HepG2 (cell line): ENCODE data around the gene TUBG1. TPM values are rescaled to one million over a fixed set of nuclear protein-coding genes. Genes with fewer than 3 reads are reported as not detected.
A peak's percentile ranks its signal among the peaks of the same experiment; 100 is the strongest.

Experiments
- ARNT2 ChIP-seq: sonication (generic); formaldehyde crosslinking; IDR thresholded peaks from 2 replicates; pipeline ENCODE4 v1.8.0; 2022; ENCODE audit warnings: mild to moderate bottlenecking, low read depth, missing genetic modification reagents, moderate library complexity
- ATF1 ChIP-seq: IDR thresholded peaks from 2 replicates; pipeline ENCODE4 v1.6.1; 2016; ENCODE audit warnings: mild to moderate bottlenecking, control low read depth
- CBFB ChIP-seq: sonication (generic); formaldehyde crosslinking; IDR thresholded peaks from 2 replicates; pipeline ENCODE4 v1.4.0; 2020; ENCODE audit warnings: missing genetic modification reagents
- FOXM1 ChIP-seq: sonication (generic); formaldehyde crosslinking; IDR thresholded peaks from 2 replicates; pipeline ENCODE4 v1.5.0; 2020; ENCODE audit warnings: missing genetic modification reagents
- FOXP4 ChIP-seq: sonication (generic); formaldehyde crosslinking; IDR thresholded peaks from 2 replicates; pipeline ENCODE4 v1.4.0; 2020; ENCODE audit warnings: missing genetic modification reagents
- IRF2 ChIP-seq: IDR thresholded peaks from 2 replicates; pipeline ENCODE4 v1.6.1; 2018; ENCODE audit warnings: missing genetic modification reagents, missing compliant biosample characterization
- MLX ChIP-seq: IDR thresholded peaks from 2 replicates; pipeline ENCODE4 v1.6.1; 2016
- NFKBIZ ChIP-seq: IDR thresholded peaks from 2 replicates; pipeline ENCODE4 v1.6.1; 2018; ENCODE audit warnings: missing genetic modification reagents, missing compliant biosample characterization
- NKX3-1 ChIP-seq: sonication (generic); formaldehyde crosslinking; IDR thresholded peaks from 2 replicates; pipeline ENCODE4 v1.5.0; 2020; ENCODE audit warnings: missing genetic modification reagents
- RARG ChIP-seq: sonication (generic); formaldehyde crosslinking; IDR thresholded peaks from 2 replicates; pipeline ENCODE4 v1.4.0; 2020; ENCODE audit warnings: low read depth, mild to moderate bottlenecking, missing genetic modification reagents
- RFX1 ChIP-seq: fragments of 450-650 bp; IDR thresholded peaks from 2 replicates; pipeline ENCODE4 v1.6.1; 2017
- RFX3 ChIP-seq: IDR thresholded peaks from 2 replicates; pipeline ENCODE4 v1.6.1; 2016; ENCODE audit warnings: missing biosample characterization, missing genetic modification reagents
- SATB2 ChIP-seq: sonication (generic); formaldehyde crosslinking; IDR thresholded peaks from 2 replicates; pipeline ENCODE4 v1.5.0; 2020; ENCODE audit warnings: missing genetic modification reagents
- SNRNP70 ChIP-seq: fragments of 200-400 bp; formaldehyde crosslinking; IDR thresholded peaks from 2 replicates; pipeline ENCODE4 v1.6.1; 2017; ENCODE audit warnings: mild to moderate bottlenecking, low read depth, low read length, moderate library complexity
- SRY ChIP-seq: sonication (generic); formaldehyde crosslinking; IDR thresholded peaks from 2 replicates; pipeline ENCODE4 v1.8.0; 2022; ENCODE audit warnings: mild to moderate bottlenecking, missing genetic modification reagents
- ZFP1 ChIP-seq: IDR thresholded peaks from 2 replicates; pipeline ENCODE4 v1.6.1; 2016
- ZNF121 ChIP-seq: sonication (generic); formaldehyde crosslinking; IDR thresholded peaks from 2 replicates; pipeline ENCODE4 v1.5.0; 2020; ENCODE audit warnings: mild to moderate bottlenecking, missing genetic modification reagents
- ZNF558 ChIP-seq: sonication (generic); formaldehyde crosslinking; IDR thresholded peaks from 2 replicates; pipeline ENCODE4 v1.9.0; 2022; ENCODE audit warnings: mild to moderate bottlenecking, missing genetic modification reagents, borderline replicate concordance
- polyA plus RNA-seq, 8 experiments: library from polyadenylated mRNA; depleted of rRNA in 3 of 8; stranded (reverse) in 7 of 8; unstranded in 1 of 8; fragments of >200 nt; fragmentation: Illumina TruSeq in 4 of 8; extraction: Trizol in 4 of 8; gene quantifications; 2 replicates each; pipeline versions ENCODE4 v1.2.1 to v1.2.3, GENCODE V29; 2011 to 2016; ENCODE audit warnings: low read depth in 4 of 8, missing spikeins in 1 of 8, mixed read lengths in 1 of 8; ENCODE audit not compliant: insufficient read depth in 1 of 8
- total RNA-seq, 5 experiments: library from RNA; depleted of rRNA; stranded (reverse); fragments of >200 nt; fragmentation: Illumina TruSeq; extraction: Trizol; gene quantifications; 2 replicates each; pipeline ENCODE4 v1.2.3, GENCODE V29; 2016; ENCODE audit warnings: low read depth in 1 of 5
- TF ChIP-seq, protein P1 (sequence below): sonication (generic); formaldehyde crosslinking; IDR thresholded peaks from 2 replicates; pipeline ENCODE4 v1.8.1; 2023; ENCODE audit warnings: mild to moderate bottlenecking, missing genetic modification reagents
- TF ChIP-seq, protein P2 (sequence below): fragments of 450-650 bp; IDR thresholded peaks from 2 replicates; pipeline ENCODE4 v1.6.1; 2017; ENCODE audit warnings: mild to moderate bottlenecking
- TF ChIP-seq, protein P3 (sequence below): sonication (generic); formaldehyde crosslinking; IDR thresholded peaks from 2 replicates; pipeline ENCODE4 v1.4.0; 2020; ENCODE audit warnings: missing genetic modification reagents

The TUBG1 gene
- total and polyA plus RNA-seq, 2 of the 13 experiments (the other 11 are each of a cell fraction or from before 2014, with no cell fraction given): 74.1 to 137 TPM

- TF ChIP-seq, protein P1, sequence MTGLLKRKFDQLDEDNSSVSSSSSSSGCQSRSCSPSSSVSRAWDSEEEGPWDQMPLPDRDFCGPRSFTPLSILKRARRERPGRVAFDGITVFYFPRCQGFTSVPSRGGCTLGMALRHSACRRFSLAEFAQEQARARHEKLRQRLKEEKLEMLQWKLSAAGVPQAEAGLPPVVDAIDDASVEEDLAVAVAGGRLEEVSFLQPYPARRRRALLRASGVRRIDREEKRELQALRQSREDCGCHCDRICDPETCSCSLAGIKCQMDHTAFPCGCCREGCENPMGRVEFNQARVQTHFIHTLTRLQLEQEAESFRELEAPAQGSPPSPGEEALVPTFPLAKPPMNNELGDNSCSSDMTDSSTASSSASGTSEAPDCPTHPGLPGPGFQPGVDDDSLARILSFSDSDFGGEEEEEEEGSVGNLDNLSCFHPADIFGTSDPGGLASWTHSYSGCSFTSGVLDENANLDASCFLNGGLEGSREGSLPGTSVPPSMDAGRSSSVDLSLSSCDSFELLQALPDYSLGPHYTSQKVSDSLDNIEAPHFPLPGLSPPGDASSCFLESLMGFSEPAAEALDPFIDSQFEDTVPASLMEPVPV (CRISPR knock-in tag): peak; percentile 88
- no peak for TF ChIP-seq RARG (CRISPR knock-in tag)
- TF ChIP-seq ZNF121: no peak
- peak; percentile 72 for TF ChIP-seq CBFB (CRISPR knock-in tag)
- no peak; the same call in 1 of the 2 replicates for TF ChIP-seq ZNF558 (CRISPR knock-in tag)
- TF ChIP-seq NKX3-1: peak; percentile 77; the same call in 1 of the 2 replicates
- TF ChIP-seq ATF1: peak; percentile 82
- TF ChIP-seq MLX: peak; percentile 43; the same call in 1 of the 2 replicates
- TF ChIP-seq SRY: peak; percentile 93
- no peak for TF ChIP-seq SNRNP70
- TF ChIP-seq IRF2 (CRISPR knock-in tag): peak; percentile 80
- TF ChIP-seq, protein P2, sequence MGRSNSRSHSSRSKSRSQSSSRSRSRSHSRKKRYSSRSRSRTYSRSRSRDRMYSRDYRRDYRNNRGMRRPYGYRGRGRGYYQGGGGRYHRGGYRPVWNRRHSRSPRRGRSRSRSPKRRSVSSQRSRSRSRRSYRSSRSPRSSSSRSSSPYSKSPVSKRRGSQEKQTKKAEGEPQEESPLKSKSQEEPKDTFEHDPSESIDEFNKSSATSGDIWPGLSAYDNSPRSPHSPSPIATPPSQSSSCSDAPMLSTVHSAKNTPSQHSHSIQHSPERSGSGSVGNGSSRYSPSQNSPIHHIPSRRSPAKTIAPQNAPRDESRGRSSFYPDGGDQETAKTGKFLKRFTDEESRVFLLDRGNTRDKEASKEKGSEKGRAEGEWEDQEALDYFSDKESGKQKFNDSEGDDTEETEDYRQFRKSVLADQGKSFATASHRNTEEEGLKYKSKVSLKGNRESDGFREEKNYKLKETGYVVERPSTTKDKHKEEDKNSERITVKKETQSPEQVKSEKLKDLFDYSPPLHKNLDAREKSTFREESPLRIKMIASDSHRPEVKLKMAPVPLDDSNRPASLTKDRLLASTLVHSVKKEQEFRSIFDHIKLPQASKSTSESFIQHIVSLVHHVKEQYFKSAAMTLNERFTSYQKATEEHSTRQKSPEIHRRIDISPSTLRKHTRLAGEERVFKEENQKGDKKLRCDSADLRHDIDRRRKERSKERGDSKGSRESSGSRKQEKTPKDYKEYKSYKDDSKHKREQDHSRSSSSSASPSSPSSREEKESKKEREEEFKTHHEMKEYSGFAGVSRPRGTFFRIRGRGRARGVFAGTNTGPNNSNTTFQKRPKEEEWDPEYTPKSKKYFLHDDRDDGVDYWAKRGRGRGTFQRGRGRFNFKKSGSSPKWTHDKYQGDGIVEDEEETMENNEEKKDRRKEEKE: no peak
- no peak for TF ChIP-seq FOXP4 (CRISPR knock-in tag)
- peak; percentile 90 for TF ChIP-seq RFX1
- peak; percentile 99 for TF ChIP-seq RFX3
- no peak for TF ChIP-seq NFKBIZ
- TF ChIP-seq, protein P3, sequence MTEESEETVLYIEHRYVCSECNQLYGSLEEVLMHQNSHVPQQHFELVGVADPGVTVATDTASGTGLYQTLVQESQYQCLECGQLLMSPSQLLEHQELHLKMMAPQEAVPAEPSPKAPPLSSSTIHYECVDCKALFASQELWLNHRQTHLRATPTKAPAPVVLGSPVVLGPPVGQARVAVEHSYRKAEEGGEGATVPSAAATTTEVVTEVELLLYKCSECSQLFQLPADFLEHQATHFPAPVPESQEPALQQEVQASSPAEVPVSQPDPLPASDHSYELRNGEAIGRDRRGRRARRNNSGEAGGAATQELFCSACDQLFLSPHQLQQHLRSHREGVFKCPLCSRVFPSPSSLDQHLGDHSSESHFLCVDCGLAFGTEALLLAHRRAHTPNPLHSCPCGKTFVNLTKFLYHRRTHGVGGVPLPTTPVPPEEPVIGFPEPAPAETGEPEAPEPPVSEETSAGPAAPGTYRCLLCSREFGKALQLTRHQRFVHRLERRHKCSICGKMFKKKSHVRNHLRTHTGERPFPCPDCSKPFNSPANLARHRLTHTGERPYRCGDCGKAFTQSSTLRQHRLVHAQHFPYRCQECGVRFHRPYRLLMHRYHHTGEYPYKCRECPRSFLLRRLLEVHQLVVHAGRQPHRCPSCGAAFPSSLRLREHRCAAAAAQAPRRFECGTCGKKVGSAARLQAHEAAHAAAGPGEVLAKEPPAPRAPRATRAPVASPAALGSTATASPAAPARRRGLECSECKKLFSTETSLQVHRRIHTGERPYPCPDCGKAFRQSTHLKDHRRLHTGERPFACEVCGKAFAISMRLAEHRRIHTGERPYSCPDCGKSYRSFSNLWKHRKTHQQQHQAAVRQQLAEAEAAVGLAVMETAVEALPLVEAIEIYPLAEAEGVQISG (CRISPR knock-in tag): peak; percentile 86
- TF ChIP-seq SATB2 (CRISPR knock-in tag): peak; percentile 63
- no peak for TF ChIP-seq FOXM1
- TF ChIP-seq ZFP1 (CRISPR knock-in tag): peak; percentile 40; the same call in 1 of the 2 replicates
- 0 out of 2 replicates have a peak, but pooled peaks have one; percentile 31 for TF ChIP-seq ARNT2 (CRISPR knock-in tag)
Measured at GRCh38 chr17:42577532-42578281, 31.8 kb upstream of the TUBG1 start, which contains the start of gene PSMC3IP (continued).
